Muscle layer of duodenum (tissue), 2 donors: ENCODE measurements around the gene SLC26A11.

Source experiments
- H3K27ac ChIP-seq: one replicate; pipeline ENCODE4 v1.7.0; 2013; ENCODE audit warnings: mild to moderate bottlenecking, low read length
- H3K27me3 ChIP-seq: one replicate; pipeline ENCODE4 v1.7.0; 2013; ENCODE audit warnings: low read depth, mild to moderate bottlenecking, control low read depth, low read length
- H3K36me3 ChIP-seq, 2 donors: one replicate each; pipeline ENCODE4 v1.7.0; 2013; ENCODE audit warnings: low read length in 2 of 2, control low read depth in 1 of 2, mild to moderate bottlenecking in 1 of 2; ENCODE audit not compliant: insufficient read depth in 2 of 2, control insufficient read depth in 1 of 2
- H3K4me1 ChIP-seq, 2 donors: one replicate each; pipeline ENCODE4 v1.7.0; 2013; ENCODE audit warnings: low read length in 2 of 2, mild to moderate bottlenecking in 2 of 2, control low read depth in 1 of 2, moderate library complexity in 1 of 2; ENCODE audit not compliant: insufficient read depth in 2 of 2, control insufficient read depth in 1 of 2
- H3K4me3 ChIP-seq, 2 donors: one replicate each; pipeline ENCODE4 v1.7.0; 2013; ENCODE audit warnings: low read length in 2 of 2, low read depth in 1 of 2, mild to moderate bottlenecking in 1 of 2
- H3K9me3 ChIP-seq, 2 donors: one replicate each; pipeline ENCODE4 v1.7.0; 2013; ENCODE audit warnings: low read length in 2 of 2, control low read depth in 1 of 2, mild to moderate bottlenecking in 1 of 2; ENCODE audit not compliant: control insufficient read depth in 1 of 2
- donor health status: healthy.

Gene SLC26A11

GRCh38 chr17:80184423-80184714 is 35.9 kb upstream of the SLC26A11 start:
- no peaks in the 10 kb centered on the region for H3K9me3 ChIP-seq
- peaks cover 0 to 7% of the 10 kb centered on the region in 2 donors for H3K4me1 ChIP-seq
- no peak overlapping the region for H3K27ac ChIP-seq
- H3K27me3 ChIP-seq = no peaks in the 10 kb centered on the region
- no peak overlapping the region for H3K4me3 ChIP-seq
- H3K36me3 ChIP-seq = no peaks in the 10 kb centered on the region

GRCh38 chr17:80185968-80186367 is 34.3 kb upstream of the SLC26A11 start:
- Histone ChIP-seq H3K4me3 (no peak overlapping the region), H3K27me3 (no peaks in the 10 kb centered on the region), H3K4me1 (peaks cover 0 to 7% of the 10 kb centered on the region in 2 donors), H3K9me3 (no peaks in the 10 kb centered on the region), H3K36me3 (no peaks in the 10 kb centered on the region), H3K27ac (no peak overlapping the region)

- Histone ChIP-seq H3K27ac (no peak overlapping the region), H3K4me3 (peak overlapping the region; percentile 16 to 48)
Observed at GRCh38 chr17:80187090-80187489, 33.1 kb upstream of the SLC26A11 start.

GRCh38 chr17:80187515-80187941 is 32.7 kb upstream of the SLC26A11 start:
- Histone ChIP-seq H3K4me3 (peak overlapping the region; percentile 16 to 48), H3K27ac (no peak overlapping the region)

More at GRCh38 chr17:80187090-80187489, 33.1 kb upstream of the SLC26A11 start:
- Histone ChIP-seq H3K9me3 (no peaks in the 10 kb centered on the region), H3K4me1 (peaks cover 0 to 7% of the 10 kb centered on the region in 2 donors), H3K36me3 (no peaks in the 10 kb centered on the region), H3K27me3 (no peaks in the 10 kb centered on the region)

GRCh38 chr17:80189611-80190010 is 30.6 kb upstream of the SLC26A11 start:
- Histone ChIP-seq H3K36me3 (no peaks in the 10 kb centered on the region), H3K9me3 (no peaks in the 10 kb centered on the region), H3K27me3 (no peaks in the 10 kb centered on the region), H3K27ac (no peak overlapping the region), H3K4me1 (peaks cover 0 to 7% of the 10 kb centered on the region in 2 donors), H3K4me3 (no peak overlapping the region)

More at GRCh38 chr17:80187515-80187941, 32.7 kb upstream of the SLC26A11 start:
- Histone ChIP-seq H3K9me3 (no peaks in the 10 kb centered on the region), H3K4me1 (peaks cover 0 to 7% of the 10 kb centered on the region in 2 donors), H3K27me3 (no peaks in the 10 kb centered on the region), H3K36me3 (no peaks in the 10 kb centered on the region)

DNA sequence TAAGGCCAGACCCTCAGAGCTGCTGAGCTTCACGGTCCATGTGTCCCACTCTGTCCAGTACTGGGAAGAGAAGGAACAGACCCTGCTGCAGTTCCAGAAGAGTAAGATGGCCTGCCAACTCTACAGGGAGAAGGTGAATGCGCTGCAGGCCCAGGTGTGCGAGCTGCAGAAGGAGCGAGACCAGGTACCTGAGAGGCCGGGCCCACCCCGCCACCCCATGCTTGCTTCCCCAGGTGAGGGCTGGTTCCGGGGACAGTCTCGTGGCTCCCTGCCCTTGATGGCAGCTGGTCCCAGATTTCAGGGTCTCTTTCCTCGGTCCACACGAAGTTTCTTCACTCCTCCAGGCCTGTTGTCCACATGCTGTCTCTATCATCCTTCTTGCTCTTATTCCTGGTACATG is 29.5 kb upstream of the SLC26A11 start:
- no peaks in the 10 kb centered on the region for H3K9me3 ChIP-seq
- no peak overlapping the region for H3K4me3 ChIP-seq
- H3K36me3 ChIP-seq = no peaks in the 10 kb centered on the region
- H3K4me1 ChIP-seq = peaks cover 0 to 7% of the 10 kb centered on the region in 2 donors
- H3K27me3 ChIP-seq = no peaks in the 10 kb centered on the region
- H3K27ac ChIP-seq = no peak overlapping the region

DNA sequence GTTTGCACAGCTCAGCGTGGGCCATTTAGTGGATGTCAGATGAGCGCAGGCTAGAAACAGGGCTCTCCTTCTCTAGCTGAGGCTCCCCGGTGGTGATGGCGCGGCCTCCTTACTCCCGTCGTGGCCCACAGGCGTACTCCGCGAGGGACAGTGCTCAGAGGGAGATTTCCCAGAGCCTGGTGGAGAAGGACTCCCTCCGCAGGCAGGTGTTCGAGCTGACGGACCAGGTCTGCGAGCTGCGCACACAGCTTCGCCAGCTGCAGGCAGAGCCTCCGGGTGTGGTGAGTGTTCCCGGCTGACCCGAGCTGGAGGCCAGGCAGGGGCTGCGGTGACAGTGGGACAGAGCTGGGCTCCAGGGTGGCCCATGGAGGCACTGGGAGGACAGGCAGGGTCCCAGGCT is 29.0 kb upstream of the SLC26A11 start:
- H3K9me3 ChIP-seq = no peaks in the 10 kb centered on the region
- no peak overlapping the region for H3K27ac ChIP-seq
- H3K36me3 ChIP-seq = no peaks in the 10 kb centered on the region
- H3K4me3 ChIP-seq = no peak overlapping the region
- H3K27me3 ChIP-seq = no peaks in the 10 kb centered on the region
- H3K4me1 ChIP-seq = peaks cover 0 to 7% of the 10 kb centered on the region in 2 donors

DNA sequence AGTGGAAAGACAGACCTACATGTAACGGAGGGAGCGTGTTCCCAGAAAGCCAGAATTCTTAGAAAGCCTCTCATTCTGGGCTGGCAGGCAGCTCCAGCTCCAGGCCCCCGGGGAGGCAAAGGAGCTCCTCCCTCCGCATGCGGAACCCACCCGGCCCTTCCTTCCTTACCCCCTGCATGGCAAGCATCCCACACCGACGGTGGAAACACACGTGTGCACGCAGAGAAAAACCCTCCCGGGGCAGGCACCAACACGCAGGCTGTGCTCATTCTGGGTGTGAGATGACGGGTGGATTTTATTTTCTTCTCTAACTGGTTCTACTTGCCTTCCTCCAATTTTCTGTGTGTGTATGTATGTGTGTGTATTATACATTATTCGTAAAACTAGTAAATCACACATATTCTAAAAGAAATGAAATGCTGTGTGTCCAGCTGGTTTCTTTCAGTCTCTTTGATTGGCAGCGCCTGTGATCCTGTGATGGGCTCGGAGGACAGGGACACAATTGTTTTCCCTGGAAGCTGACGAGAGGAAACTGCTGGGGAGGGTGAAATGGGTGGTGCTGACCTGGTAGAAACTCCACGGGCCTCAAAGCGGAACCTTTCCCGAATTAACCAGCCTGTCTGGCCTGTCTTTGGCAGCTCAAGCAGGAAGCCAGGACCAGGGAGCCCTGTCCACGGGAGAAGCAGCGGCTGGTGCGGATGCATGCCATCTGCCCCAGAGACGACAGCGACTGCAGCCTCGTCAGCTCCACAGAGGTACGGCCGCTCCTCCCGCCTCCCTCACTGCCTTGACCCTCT is 28.2 kb upstream of the SLC26A11 start:
- H3K4me3 ChIP-seq = no peak overlapping the region
- H3K27me3 ChIP-seq = no peaks in the 10 kb centered on the region
- H3K9me3 ChIP-seq = no peaks in the 10 kb centered on the region
- no peak overlapping the region for H3K27ac ChIP-seq
- H3K36me3 ChIP-seq = no peaks in the 10 kb centered on the region
- H3K4me1 ChIP-seq = peaks cover 0 to 7% of the 10 kb centered on the region in 2 donors

DNA sequence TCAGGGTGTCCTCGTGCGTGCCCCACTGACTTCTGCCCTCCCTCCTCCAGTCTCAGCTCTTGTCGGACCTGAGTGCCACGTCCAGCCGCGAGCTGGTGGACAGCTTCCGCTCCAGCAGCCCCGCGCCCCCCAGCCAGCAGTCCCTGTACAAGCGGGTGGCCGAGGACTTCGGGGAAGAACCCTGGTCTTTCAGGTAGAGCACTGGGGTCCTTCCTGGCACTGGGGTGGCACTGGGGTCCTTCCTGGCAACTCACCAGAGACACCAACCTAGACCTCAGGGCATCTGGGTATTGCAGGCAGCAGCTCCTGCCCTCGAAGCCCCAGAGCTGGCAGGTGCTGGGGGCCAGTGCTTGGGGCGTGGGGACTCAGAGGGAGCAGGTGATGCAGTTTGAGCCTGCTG is 25.1 kb upstream of the SLC26A11 start:
- H3K4me3 ChIP-seq = no peak overlapping the region
- H3K27me3 ChIP-seq = no peaks in the 10 kb centered on the region
- H3K9me3 ChIP-seq = no peaks in the 10 kb centered on the region
- no peaks in the 10 kb centered on the region for H3K4me1 ChIP-seq
- no peak overlapping the region for H3K27ac ChIP-seq
- no peaks in the 10 kb centered on the region for H3K36me3 ChIP-seq

DNA sequence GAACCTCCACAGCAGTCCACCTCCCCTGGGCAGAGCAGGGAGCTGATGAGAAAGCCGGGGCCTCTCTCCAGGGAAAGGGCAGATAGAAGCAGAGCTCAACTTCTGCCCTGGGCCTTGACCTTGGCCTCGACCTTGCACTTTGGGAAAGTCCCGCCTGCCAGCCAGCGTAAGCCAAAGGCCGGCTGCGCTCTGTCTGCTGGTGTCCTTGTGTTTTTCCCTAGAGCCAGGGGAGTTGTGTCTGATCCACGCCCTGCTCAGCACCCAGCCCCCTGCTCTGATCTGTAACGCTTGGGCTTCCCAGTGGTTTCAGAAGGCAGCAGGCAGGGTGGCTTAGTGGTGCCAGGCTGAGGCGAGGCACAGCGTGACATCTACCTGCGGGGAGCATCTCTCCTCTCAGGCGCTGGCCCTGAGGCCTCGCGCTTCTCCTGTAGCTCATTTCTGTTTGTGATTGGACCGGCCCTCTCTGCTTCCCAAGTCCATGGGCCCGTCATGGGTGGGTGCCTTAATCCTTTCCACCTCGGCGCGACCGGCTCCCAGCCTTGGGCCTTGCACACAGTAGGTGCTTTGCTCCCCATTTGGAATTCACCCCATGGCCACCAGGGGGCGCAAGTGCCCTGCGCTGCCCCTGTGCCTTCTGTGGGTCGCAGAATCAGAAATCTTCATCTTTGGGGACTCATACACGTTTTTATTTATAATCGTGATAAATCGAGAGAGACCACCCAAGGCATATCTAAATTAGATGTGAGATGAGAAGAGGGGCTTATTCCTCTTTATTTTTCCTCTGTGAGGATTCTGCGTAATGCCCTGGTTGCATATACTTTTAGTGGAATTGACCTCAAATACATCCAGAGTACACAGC is 24.3 kb upstream of the SLC26A11 start:
- Histone ChIP-seq H3K4me3 (no peak overlapping the region), H3K27ac (no peak overlapping the region), H3K27me3 (no peaks in the 10 kb centered on the region), H3K36me3 (no peaks in the 10 kb centered on the region), H3K4me1 (no peaks in the 10 kb centered on the region), H3K9me3 (no peaks in the 10 kb centered on the region)

GRCh38 chr17:80196652-80197051 is 23.6 kb upstream of the SLC26A11 start:
- Histone ChIP-seq H3K9me3 (no peaks in the 10 kb centered on the region), H3K27me3 (no peaks in the 10 kb centered on the region), H3K36me3 (no peaks in the 10 kb centered on the region), H3K4me3 (no peak overlapping the region), H3K4me1 (no peaks in the 10 kb centered on the region), H3K27ac (no peak overlapping the region)
